Natural killer cell (primary cell): Measurements from ENCODE around the gene SCFD2. TPM values are rescaled to one million over a fixed set of nuclear protein-coding genes. Genes with fewer than 3 reads are reported as not detected.

Source experiments
- ATAC-seq, 3 donors: fragments of 150-1000 bp in 2 of 3; fragments of 200-7000 bp in 1 of 3; cut with Tn5 transposase; 1 replicate in 1 of 3; 2 replicates in 2 of 3; pipeline ENCODE4 v1.10.0; 2021; ENCODE audit warnings: mild to moderate bottlenecking in 2 of 3, moderate library complexity in 2 of 3
- DNase-seq, 2 donors: peaks; one replicate each; pipeline versions ENCODE4 v3.0.0 to v3.0.0-alpha.2; 2013 to 2021; ENCODE audit warnings: mixed read lengths in 1 of 2
- H3K27ac ChIP-seq: one replicate; pipeline ENCODE4 v1.5.1; 2013; ENCODE audit warnings: mild to moderate bottlenecking, low read length
- H3K27me3 ChIP-seq: one replicate; pipeline ENCODE4 v1.6.1; 2013; ENCODE audit warnings: low read length; ENCODE audit not compliant: control insufficient read depth, insufficient read depth
- H3K36me3 ChIP-seq: one replicate; pipeline ENCODE4 v1.6.1; 2013; ENCODE audit warnings: low read length; ENCODE audit not compliant: control insufficient read depth, insufficient read depth
- H3K4me1 ChIP-seq: one replicate; pipeline ENCODE4 v1.6.1; 2013; ENCODE audit warnings: low read length; ENCODE audit not compliant: control insufficient read depth, insufficient read depth
- H3K4me3 ChIP-seq: one replicate; pipeline ENCODE4 v1.5.1; 2013; ENCODE audit warnings: low read length
- H3K9me3 ChIP-seq: one replicate; pipeline ENCODE4 v1.6.1; 2013; ENCODE audit warnings: low read length; ENCODE audit not compliant: control insufficient read depth, insufficient read depth
- H3K27ac Mint-ChIP-seq, 2 donors: one replicate each; pipeline ENCODE4 v1.8.0; 2022; ENCODE audit warnings: mild to moderate bottlenecking in 2 of 2, mixed read lengths in 2 of 2, moderate library complexity in 1 of 2
- H3K27me3 Mint-ChIP-seq, 2 donors: one replicate each; pipeline ENCODE4 v1.8.0; 2022; ENCODE audit warnings: low read depth in 2 of 2, mixed read lengths in 2 of 2
- H3K36me3 Mint-ChIP-seq: one replicate; pipeline ENCODE4 v1.8.0; 2022; ENCODE audit warnings: mixed read lengths
- H3K4me1 Mint-ChIP-seq, 2 donors: one replicate each; pipeline ENCODE4 v1.8.0; 2022; ENCODE audit warnings: mixed read lengths in 2 of 2
- H3K4me3 Mint-ChIP-seq: one replicate; pipeline ENCODE4 v1.8.0; 2022; ENCODE audit warnings: mild to moderate bottlenecking, moderate library complexity, mixed read lengths
- H3K9me3 Mint-ChIP-seq, 2 donors: one replicate each; pipeline ENCODE4 v1.8.0; 2022; ENCODE audit warnings: mixed read lengths in 2 of 2
- CTCF ChIP-seq: fragments of 200-600 bp; IDR thresholded peaks from one replicate; pipeline ENCODE4 v1.8.0; 2022; ENCODE audit warnings: antibody characterized with exemption
- WGBS: methylation state at CpG from one replicate; pipeline ENCODE4 v1.1.7; 2013; ENCODE audit warnings: missing lambda C conversion rate; ENCODE audit not compliant: insufficient coverage; 5-methylcytosine and 5-hydroxymethylcytosine counted together
- intact Hi-C: fragments of 100-400 bp; cut with micrococcal nuclease; formaldehyde crosslinking; loops from one replicate; pipeline ENCODE4 v1.14.2; 2022
- total RNA-seq, 4 donors: library from RNA; stranded (reverse); fragments of 120-200 nt in 1 of 4; gene quantifications; one replicate each; pipeline versions ENCODE4 v1.2.3 to v1.2.4, GENCODE V29; 2013 to 2022

SCFD2 gene
- total RNA-seq, 3 donors from 2014 or later (not counting 1 experiment from before 2014, with no cell fraction given) = 26.4 to 29.4 (median 28.9) TPM

GRCh38 chr4:52861171-52861823 lies 504.6 kb downstream of the SCFD2 start:
- no peak for DNase-seq
- Mint-ChIP-seq H3K36me3 (no peaks in the 10 kb centered on the region), H3K4me1 (peaks cover 10 to 20% of the 10 kb centered on the region in 2 donors), H3K27ac (peak overlapping the region in 1 of 2 donors; percentile 31), H3K9me3 (no peaks in the 10 kb centered on the region), H3K4me3 (peak overlapping the region; percentile 84), H3K27me3 (peaks cover 44 to 69% of the 10 kb centered on the region in 2 donors)
- Histone ChIP-seq H3K4me1 (peaks cover 14% of the 10 kb centered on the region), H3K36me3 (no peaks in the 10 kb centered on the region), H3K9me3 (no peaks in the 10 kb centered on the region), H3K4me3 (peak overlapping the region; percentile 42), H3K27ac (no peak overlapping the region), H3K27me3 (peaks cover 22% of the 10 kb centered on the region)
- WGBS = 52% methylated on average over 26 of the region's 26 CpGs
- no peak for ATAC-seq
- TF ChIP-seq CTCF = no peak
- intact Hi-C loops = no loop called here

GRCh38 chr4:52860361-52860760 lies 505.5 kb downstream of the SCFD2 start:
- DNase-seq = no peak
- H3K36me3 Mint-ChIP-seq = no peaks in the 10 kb centered on the region
- H3K27me3 Mint-ChIP-seq = peaks cover 45 to 69% of the 10 kb centered on the region in 2 donors
- H3K27ac Mint-ChIP-seq = no peak overlapping the region
- no peaks in the 10 kb centered on the region for H3K9me3 Mint-ChIP-seq
- H3K27ac ChIP-seq = no peak overlapping the region
- no peaks in the 10 kb centered on the region for H3K9me3 ChIP-seq
- H3K4me3 ChIP-seq = no peak overlapping the region
- WGBS = 51% methylated on average over 2 of the region's 2 CpGs
- peaks cover 10 to 20% of the 10 kb centered on the region in 2 donors for H3K4me1 Mint-ChIP-seq
- H3K4me3 Mint-ChIP-seq = peak overlapping the region; percentile 84
- ATAC-seq = no peak
- no peaks in the 10 kb centered on the region for H3K36me3 ChIP-seq
- intact Hi-C loops = no loop called here
- no peak for TF ChIP-seq CTCF
- peaks cover 22% of the 10 kb centered on the region for H3K27me3 ChIP-seq
- peaks cover 14% of the 10 kb centered on the region for H3K4me1 ChIP-seq

GRCh38 chr4:52856801-52857200 lies 509.1 kb downstream of the SCFD2 start:
- H3K4me3 Mint-ChIP-seq = no peak overlapping the region
- no peaks in the 10 kb centered on the region for H3K36me3 Mint-ChIP-seq
- Histone ChIP-seq H3K4me3 (no peak overlapping the region), H3K9me3 (no peaks in the 10 kb centered on the region), H3K36me3 (no peaks in the 10 kb centered on the region), H3K27me3 (peaks cover 14% of the 10 kb centered on the region), H3K4me1 (peaks cover 7% of the 10 kb centered on the region), H3K27ac (no peak overlapping the region)
- no peaks in the 10 kb centered on the region for H3K9me3 Mint-ChIP-seq
- no peak for DNase-seq
- peaks cover 44 to 51% of the 10 kb centered on the region in 2 donors for H3K27me3 Mint-ChIP-seq
- intact Hi-C loops = no loop called here
- WGBS = 96% methylated on average over 1 of the region's 1 CpG
- H3K27ac Mint-ChIP-seq = no peak overlapping the region
- H3K4me1 Mint-ChIP-seq = peaks cover 10 to 15% of the 10 kb centered on the region in 2 donors
- no peak for TF ChIP-seq CTCF
- peak in 1 of 3 donors; percentile 36 for ATAC-seq

- peaks cover 0 to 5% of the 10 kb centered on the region in 2 donors for H3K4me1 Mint-ChIP-seq
- H3K9me3 ChIP-seq = no peaks in the 10 kb centered on the region
- no peaks in the 10 kb centered on the region for H3K36me3 ChIP-seq
- H3K36me3 Mint-ChIP-seq = no peaks in the 10 kb centered on the region
- peaks cover 18 to 20% of the 10 kb centered on the region in 2 donors for H3K27me3 Mint-ChIP-seq
- H3K4me3 ChIP-seq = no peak overlapping the region
- H3K4me3 Mint-ChIP-seq = no peak overlapping the region
- intact Hi-C loops = no loop called here
- ATAC-seq = no peak
- DNase-seq = no peak
- H3K27me3 ChIP-seq = no peaks in the 10 kb centered on the region
- TF ChIP-seq CTCF = no peak
- H3K27ac ChIP-seq = no peak overlapping the region
- no peaks in the 10 kb centered on the region for H3K4me1 ChIP-seq
- no peak overlapping the region for H3K27ac Mint-ChIP-seq
- H3K9me3 Mint-ChIP-seq = no peaks in the 10 kb centered on the region
Observed at GRCh38 chr4:52853351-52853750, 512.5 kb downstream of the SCFD2 start.
